Measurements from ENCODE around the gene CCDC158.
"Not testable (repeated sequence)": the region's sequence is repeated elsewhere in the genome, so short reads cannot be mapped to it uniquely, and the experiment has no call there.

CCDC158 gene

DNA sequence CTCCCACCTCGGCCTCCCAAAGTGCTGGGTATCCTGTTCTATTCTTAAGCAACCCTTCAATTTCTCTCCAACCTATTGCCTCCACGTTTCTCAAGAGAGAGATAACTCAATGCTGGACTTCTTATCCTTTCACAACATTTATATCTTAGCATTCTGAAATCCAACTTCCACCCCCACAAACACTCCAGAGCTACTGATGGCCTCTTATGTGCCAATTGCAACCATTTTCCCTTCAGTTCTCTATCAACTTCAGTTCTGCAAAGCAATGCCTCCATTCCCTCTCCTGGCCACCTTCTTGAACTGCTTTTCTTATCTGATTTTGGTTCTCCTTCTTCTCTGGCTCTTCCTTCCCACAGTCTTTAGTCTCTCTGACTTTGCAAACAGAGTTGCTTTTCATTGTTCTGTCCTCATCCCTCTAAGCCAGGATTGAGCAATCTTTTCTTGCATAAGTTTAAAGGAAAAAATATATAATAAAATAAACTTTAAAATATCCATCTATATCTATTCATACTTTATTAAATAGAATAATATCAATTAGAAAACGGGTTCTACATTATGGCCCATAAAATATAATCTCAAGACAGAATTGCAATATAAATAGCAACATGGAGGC lies 118.0 kb downstream of the CCDC158 start:
- Histone ChIP-seq H3K4me3 (no peak overlapping the region), H3K9me3 (replicated peaks in 1 of 11) (peaks cover 20 to 45% (median 35%) of the 10 kb centered on the region in 11 experiments), H3K9ac (no peak overlapping the region), H3K4me1 (peaks cover 17 to 74% (median 29%) of the 10 kb centered on the region in 10 experiments), H3K27ac (no peak overlapping the region), H3K27me3 (no peaks in the 10 kb centered on the region), H4K20me1 (no peaks in the 10 kb centered on the region), H3K36me3 (peaks cover 0 to 2% (median 0%) of the 10 kb centered on the region in 11 experiments; a peak in 1 of 22 replicates), H3K4me2 (peak overlapping the region in 3 of 11 experiments; percentile 15 to 50 (median 30); a peak in 3 of 22 replicates)
- TF ChIP-seq Cebpa-rat (IDR thresholded peaks at IDR 0.05) = 0 out of 22 replicates have a peak, but pooled peaks of 1 of the 11 experiments have one; percentile 9

- Histone ChIP-seq H3K4me3 (no peak overlapping the region), H3K4me1 (peaks cover 13 to 64% (median 27%) of the 10 kb centered on the region in 10 experiments), H3K9ac (no peak overlapping the region), H3K4me2 (peak overlapping the region in 5 of 11 experiments; percentile 26 to 75 (median 60); a peak in 9 of 22 replicates), H4K20me1 (no peaks in the 10 kb centered on the region), H3K9me3 (replicated peaks in 1 of 11) (peaks cover 22 to 46% (median 38%) of the 10 kb centered on the region in 11 experiments), H3K27me3 (no peaks in the 10 kb centered on the region), H3K36me3 (peaks cover 0 to 2% (median 0%) of the 10 kb centered on the region in 11 experiments; a peak in 1 of 22 replicates), H3K27ac (peak overlapping the region in 2 of 11 experiments; percentile 46 to 48; a peak in 3 of 22 replicates)
- TF ChIP-seq Cebpa-rat (IDR thresholded peaks at IDR 0.05) = no peak
These were observed 119.2 kb downstream of the CCDC158 start for GRCh38 chr4:76301775-76302162.

DNA sequence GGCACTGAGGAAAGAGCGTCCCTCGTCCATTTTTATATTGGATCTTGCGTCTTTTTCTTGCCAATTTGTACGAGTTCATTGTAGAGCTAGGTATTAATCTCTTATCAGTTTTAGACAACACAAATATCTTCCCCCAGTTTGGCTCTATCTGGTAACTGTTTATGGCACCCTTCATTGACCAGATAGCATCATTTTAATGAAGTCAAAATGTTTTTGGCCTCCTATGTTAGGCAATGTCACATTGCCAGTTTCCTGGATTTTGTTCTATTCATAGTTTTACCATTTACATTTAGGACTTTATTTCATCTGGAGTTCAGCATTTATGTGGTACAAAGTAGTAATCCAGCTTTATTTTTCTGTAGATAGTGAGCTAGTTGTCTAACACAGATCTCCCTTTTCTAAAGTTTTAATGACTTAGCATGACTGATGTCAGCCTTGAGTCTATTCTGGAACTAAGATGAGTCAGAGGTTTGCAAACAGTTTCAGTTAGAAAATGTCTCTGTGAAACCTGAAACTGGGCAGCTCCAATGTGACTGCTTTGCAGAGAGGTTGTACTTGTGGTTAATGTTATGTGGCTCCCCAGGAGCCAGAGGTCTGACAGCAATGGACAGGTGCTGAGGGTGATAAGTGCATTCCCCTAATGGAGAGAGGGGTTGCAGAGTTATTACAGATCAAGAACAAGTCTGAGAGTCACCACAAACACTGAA lies 119.7 kb downstream of the CCDC158 start:
- H3K27ac ChIP-seq = peak overlapping the region in 5 of 11 experiments; percentile 2 to 48 (median 23); a peak in 6 of 22 replicates
- no peaks in the 10 kb centered on the region for H3K27me3 ChIP-seq
- no peaks in the 10 kb centered on the region for H4K20me1 ChIP-seq
- peaks cover 20 to 46% (median 36%) of the 10 kb centered on the region in 11 experiments for H3K9me3 ChIP-seq (replicated peaks in 1 of 11)
- H3K4me3 ChIP-seq = no peak overlapping the region
- H3K4me2 ChIP-seq = peak overlapping the region in 5 of 11 experiments; percentile 26 to 75 (median 60); a peak in 9 of 22 replicates
- H3K36me3 ChIP-seq = peaks cover 0 to 2% (median 0%) of the 10 kb centered on the region in 11 experiments; a peak in 1 of 22 replicates
- peaks cover 12 to 69% (median 27%) of the 10 kb centered on the region in 10 experiments for H3K4me1 ChIP-seq
- no peak for TF ChIP-seq Cebpa-rat (IDR thresholded peaks at IDR 0.05)
- no peak overlapping the region for H3K9ac ChIP-seq

DNA sequence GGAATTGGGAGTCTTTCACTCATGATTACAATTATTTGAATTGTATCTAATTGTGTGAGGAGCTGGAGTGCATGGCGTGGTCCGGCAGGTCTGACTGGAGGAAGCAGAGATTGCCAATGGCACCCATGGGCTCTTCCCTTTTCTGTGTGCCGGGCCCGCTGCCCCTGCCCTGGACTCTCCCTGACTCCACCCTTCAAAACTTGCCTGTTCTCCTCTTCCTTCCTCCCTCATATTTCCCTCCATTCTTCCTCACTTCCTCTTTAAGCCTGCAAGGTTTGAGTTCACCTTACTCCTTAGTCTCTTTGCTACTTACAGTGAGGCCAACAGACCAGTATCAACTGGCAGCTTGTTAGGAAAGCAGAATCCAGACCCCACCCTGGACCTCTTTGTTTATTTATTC lies 120.9 kb downstream of the CCDC158 start:
- Histone ChIP-seq H3K36me3 (peaks cover 0 to 2% (median 0%) of the 10 kb centered on the region in 11 experiments; a peak in 1 of 22 replicates), H3K4me3 (no peak overlapping the region), H3K27ac (no peak overlapping the region; a peak in 3 of 22 replicates), H4K20me1 (no peaks in the 10 kb centered on the region), H3K4me2 (peak overlapping the region in 5 of 11 experiments; percentile 49 to 75 (median 66); a peak in 10 of 22 replicates), H3K27me3 (no peaks in the 10 kb centered on the region), H3K9ac (no peak overlapping the region), H3K4me1 (peaks cover 5 to 67% (median 20%) of the 10 kb centered on the region in 10 experiments), H3K9me3 (replicated peaks in 1 of 11) (peaks cover 17 to 44% (median 32%) of the 10 kb centered on the region in 11 experiments)
- no peak for TF ChIP-seq Cebpa-rat (IDR thresholded peaks at IDR 0.05)

- Histone ChIP-seq H3K27ac (no peak overlapping the region), H3K4me3 (0 out of 20 replicates have a peak overlapping the region, but pooled peaks of 1 of the 10 experiments have one; percentile 9), H3K4me2 (no peak overlapping the region), H3K4me1 (peaks cover 0 to 64% (median 11%) of the 10 kb centered on the region in 10 experiments; a peak in 11 of 20 replicates), H4K20me1 (no peaks in the 10 kb centered on the region), H3K27me3 (no peaks in the 10 kb centered on the region), H3K9me3 (replicated peaks in 1 of 11) (peaks cover 17 to 44% (median 32%) of the 10 kb centered on the region in 11 experiments), H3K9ac (no peak overlapping the region), H3K36me3 (peaks cover 0 to 2% (median 0%) of the 10 kb centered on the region in 11 experiments; a peak in 1 of 22 replicates)
- no peak for TF ChIP-seq Cebpa-rat (IDR thresholded peaks at IDR 0.05)
These were observed 122.7 kb downstream of the CCDC158 start for GRCh38 chr4:76298227-76298626.

DNA sequence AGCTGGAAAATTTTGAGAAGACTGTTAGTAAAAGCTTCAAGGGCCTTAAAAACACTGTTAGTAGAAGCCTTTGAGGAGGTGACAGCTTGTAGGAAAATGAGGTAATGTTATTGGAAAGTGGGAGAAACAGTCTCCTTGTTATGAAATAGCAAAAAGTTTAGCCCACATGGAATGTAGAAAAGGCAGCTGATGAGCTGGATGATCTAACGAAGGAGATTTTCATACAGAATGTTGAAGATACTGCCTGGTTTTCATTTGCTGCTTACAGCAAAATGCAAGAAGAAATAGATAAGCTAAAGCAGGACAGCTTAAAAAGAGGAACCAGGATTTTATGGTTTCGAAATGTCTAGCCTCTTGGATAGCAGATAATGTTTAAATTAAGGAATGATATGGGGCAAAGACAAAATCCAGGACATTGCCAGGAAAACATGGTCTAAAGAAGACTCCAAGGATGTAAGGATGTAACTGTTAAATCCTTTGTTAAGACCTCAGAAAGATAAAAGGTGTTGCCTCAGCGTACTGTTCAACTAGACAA lies 124.6 kb downstream of the CCDC158 start:
- no peak overlapping the region for H3K4me3 ChIP-seq
- TF ChIP-seq Cebpa-rat (IDR thresholded peaks at IDR 0.05) = no peak
- no peaks in the 10 kb centered on the region for H4K20me1 ChIP-seq

DNA sequence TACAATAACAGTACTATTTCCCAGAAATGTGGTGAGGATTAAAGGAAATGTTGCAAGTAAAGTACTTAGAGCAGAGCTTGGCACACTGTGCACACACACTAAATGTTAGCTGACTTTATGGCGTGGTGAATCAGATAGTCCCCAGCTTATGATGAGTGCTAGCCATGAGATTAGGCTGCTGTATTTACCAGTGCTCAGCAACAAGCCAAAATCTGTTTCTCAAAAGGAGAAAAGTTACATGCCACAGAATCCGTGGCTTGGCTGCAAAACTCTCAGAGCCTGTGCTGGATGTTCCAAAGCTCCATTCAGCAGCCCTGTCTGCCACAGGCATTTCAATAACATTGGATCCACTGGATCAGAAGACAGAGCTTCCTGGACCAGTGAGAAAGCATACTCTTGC lies 127.2 kb downstream of the CCDC158 start:
- Histone ChIP-seq H3K4me1 (peaks cover 0 to 21% (median 0%) of the 10 kb centered on the region in 10 experiments; a peak in 6 of 20 replicates), H3K9ac (no peak overlapping the region)

More for the DNA sequence above, 124.6 kb downstream of the CCDC158 start:
- Histone ChIP-seq H3K4me2 (peak overlapping the region in 3 of 11 experiments; percentile 18 to 44 (median 36); a peak in 5 of 22 replicates), H3K9ac (no peak overlapping the region), H3K36me3 (peaks cover 0 to 2% (median 0%) of the 10 kb centered on the region in 11 experiments; a peak in 1 of 22 replicates), H3K9me3 (replicated peaks in 1 of 11) (peaks cover 17 to 48% (median 36%) of the 10 kb centered on the region in 11 experiments), H3K27ac (0 out of 22 replicates have a peak overlapping the region, but pooled peaks of 1 of the 11 experiments have one; percentile 1), H3K4me1 (peaks cover 0 to 46% (median 6%) of the 10 kb centered on the region in 10 experiments; a peak in 11 of 20 replicates), H3K27me3 (no peaks in the 10 kb centered on the region)

GRCh38 chr4:76292730-76293129 lies 128.2 kb downstream of the CCDC158 start:
- peaks cover 0 to 21% (median 0%) of the 10 kb centered on the region in 10 experiments; a peak in 6 of 20 replicates for H3K4me1 ChIP-seq
- no peak overlapping the region for H3K4me3 ChIP-seq
- no peak overlapping the region for H3K9ac ChIP-seq
- no peak overlapping the region for H3K4me2 ChIP-seq
- H3K27ac ChIP-seq = no peak overlapping the region
- TF ChIP-seq Cebpa-rat (IDR thresholded peaks at IDR 0.05) = no peak
- H4K20me1 ChIP-seq = no peaks in the 10 kb centered on the region
- no peaks in the 10 kb centered on the region for H3K36me3 ChIP-seq
- H3K9me3 ChIP-seq (replicated peaks in 1 of 11) = peaks cover 7 to 29% (median 16%) of the 10 kb centered on the region in 11 experiments; a peak in 21 of 22 replicates
- H3K27me3 ChIP-seq = no peaks in the 10 kb centered on the region

More for the DNA sequence above, 127.2 kb downstream of the CCDC158 start:
- Histone ChIP-seq H3K27me3 (no peaks in the 10 kb centered on the region), H3K4me3 (no peak overlapping the region), H4K20me1 (no peaks in the 10 kb centered on the region), H3K27ac (no peak overlapping the region), H3K36me3 (peaks cover 0 to 2% (median 0%) of the 10 kb centered on the region in 11 experiments; a peak in 1 of 22 replicates), H3K4me2 (no peak overlapping the region), H3K9me3 (replicated peaks in 1 of 11) (peaks cover 17 to 40% (median 27%) of the 10 kb centered on the region in 11 experiments)
- no peak for TF ChIP-seq Cebpa-rat (IDR thresholded peaks at IDR 0.05)

GRCh38 chr4:76287811-76288210 lies 133.1 kb downstream of the CCDC158 start:
- H3K4me3 ChIP-seq, H3K36me3 ChIP-seq, H3K27ac ChIP-seq, H4K20me1 ChIP-seq, H3K9ac ChIP-seq, H3K4me1 ChIP-seq, H3K27me3 ChIP-seq, H3K4me2 ChIP-seq: not testable (repeated sequence)
- peaks cover 7 to 14% (median 11%) of the 10 kb centered on the region in 11 experiments; a peak in 18 of 22 replicates for H3K9me3 ChIP-seq (replicated peaks in 1 of 11)
